ENCODE measurements around the gene ZFHX3. TPM values are rescaled to one million over a fixed set of nuclear protein-coding genes. Genes with fewer than 3 reads are reported as not detected.
A peak's percentile ranks its signal among the peaks of the same experiment; 100 is the strongest.

ZFHX3 gene
- polyA plus RNA-seq, 4 donors, result 0.45 to 12.8 (median 2.7) TPM

GRCh38 chr16:73026754-73027684 lies 20.9 kb downstream of the ZFHX3 start:
- 81 to 83% (median 81%) methylated on average over 13 of the region's 13 CpGs for WGBS, 3 donors
- Histone ChIP-seq H3K27me3 (ENCODE audit: control insufficient read depth in 3 of 3, insufficient read depth in 3 of 3, low read length in 3 of 3) (no peaks in the 10 kb centered on the region), H3K27ac (ENCODE audit: low read depth in 1 of 3, low read length in 2 of 3) (no peak overlapping the region), H3K9me3 (ENCODE audit: control insufficient read depth in 2 of 2, insufficient read depth in 1 of 2, low read depth in 1 of 2, low read length in 1 of 2) (no peaks in the 10 kb centered on the region), H3K4me1 (ENCODE audit: control insufficient read depth in 3 of 3, insufficient read depth in 2 of 3, low read depth in 1 of 3, low read length in 2 of 3) (peaks cover 2 to 24% (median 6%) of the 10 kb centered on the region in 3 donors), H3K4me3 (ENCODE audit: low read depth in 1 of 3, low read length in 3 of 3) (no peak overlapping the region), H3K36me3 (ENCODE audit: control insufficient read depth in 3 of 3, insufficient read depth in 2 of 3, low read depth in 1 of 3, low read length in 3 of 3) (peaks cover 0 to 15% (median 0%) of the 10 kb centered on the region in 3 donors)
- DNase-seq, result no peak
- no peak for FAIRE-seq

GRCh38 chr16:73025856-73026210 lies 22.1 kb downstream of the ZFHX3 start:
- Histone ChIP-seq H3K36me3 (ENCODE audit: control insufficient read depth in 3 of 3, insufficient read depth in 2 of 3, low read depth in 1 of 3, low read length in 3 of 3) (peaks cover 0 to 15% (median 0%) of the 10 kb centered on the region in 3 donors), H3K4me3 (ENCODE audit: low read depth in 1 of 3, low read length in 3 of 3) (no peak overlapping the region), H3K4me1 (ENCODE audit: control insufficient read depth in 3 of 3, insufficient read depth in 2 of 3, low read depth in 1 of 3, low read length in 2 of 3) (peaks cover 2 to 23% (median 6%) of the 10 kb centered on the region in 3 donors), H3K9me3 (ENCODE audit: control insufficient read depth in 2 of 2, insufficient read depth in 1 of 2, low read depth in 1 of 2, low read length in 1 of 2) (no peaks in the 10 kb centered on the region), H3K27ac (ENCODE audit: low read depth in 1 of 3, low read length in 2 of 3) (peak overlapping the region in 1 of 3 donors; percentile 41), H3K27me3 (ENCODE audit: control insufficient read depth in 3 of 3, insufficient read depth in 3 of 3, low read length in 3 of 3) (no peaks in the 10 kb centered on the region)
- WGBS, 3 donors, result 65 to 90% (median 88%) methylated on average over 8 of the region's 8 CpGs
- DNase-seq, result no peak
- FAIRE-seq, result no peak

GRCh38 chr16:73025151-73025855 lies 22.6 kb downstream of the ZFHX3 start:
- no peak overlapping the region for H3K4me3 ChIP-seq (ENCODE audit: low read depth in 1 of 3, low read length in 3 of 3)
- H3K27me3 ChIP-seq (ENCODE audit: control insufficient read depth in 3 of 3, insufficient read depth in 3 of 3, low read length in 3 of 3), result no peaks in the 10 kb centered on the region
- H3K4me1 ChIP-seq (ENCODE audit: control insufficient read depth in 3 of 3, insufficient read depth in 2 of 3, low read depth in 1 of 3, low read length in 2 of 3), result peaks cover 2 to 28% (median 10%) of the 10 kb centered on the region in 3 donors
- WGBS, 3 donors, result 52 to 72% (median 72%) methylated on average over 10 to 11 of the region's 11 CpGs
- H3K36me3 ChIP-seq (ENCODE audit: control insufficient read depth in 3 of 3, insufficient read depth in 2 of 3, low read depth in 1 of 3, low read length in 3 of 3), result peaks cover 0 to 15% (median 0%) of the 10 kb centered on the region in 3 donors
- FAIRE-seq (no peak), DNase-seq (no peak)
- H3K9me3 ChIP-seq (ENCODE audit: control insufficient read depth in 2 of 2, insufficient read depth in 1 of 2, low read depth in 1 of 2, low read length in 1 of 2), result no peaks in the 10 kb centered on the region
- H3K27ac ChIP-seq (ENCODE audit: low read depth in 1 of 3, low read length in 2 of 3), result peak overlapping the region in 1 of 3 donors; percentile 41

GRCh38 chr16:73024571-73025105 lies 23.3 kb downstream of the ZFHX3 start:
- WGBS, 3 donors, result 88 to 96% (median 91%) methylated on average over 13 of the region's 13 CpGs

GRCh38 chr16:73023752-73024570 lies 24.0 kb downstream of the ZFHX3 start:
- no peak overlapping the region for H3K4me3 ChIP-seq (ENCODE audit: low read depth in 1 of 3, low read length in 3 of 3)
- peaks cover 0 to 15% (median 0%) of the 10 kb centered on the region in 3 donors for H3K36me3 ChIP-seq (ENCODE audit: control insufficient read depth in 3 of 3, insufficient read depth in 2 of 3, low read depth in 1 of 3, low read length in 3 of 3)
- no peak for FAIRE-seq
- DNase-seq, result no peak
- H3K4me1 ChIP-seq (ENCODE audit: control insufficient read depth in 3 of 3, insufficient read depth in 2 of 3, low read depth in 1 of 3, low read length in 2 of 3), result peaks cover 2 to 33% (median 17%) of the 10 kb centered on the region in 3 donors
- no peaks in the 10 kb centered on the region for H3K9me3 ChIP-seq (ENCODE audit: control insufficient read depth in 2 of 2, insufficient read depth in 1 of 2, low read depth in 1 of 2, low read length in 1 of 2)
- WGBS, 3 donors, result 75 to 77% (median 76%) methylated on average over 22 of the region's 22 CpGs
- H3K27me3 ChIP-seq (ENCODE audit: control insufficient read depth in 3 of 3, insufficient read depth in 3 of 3, low read length in 3 of 3), result no peaks in the 10 kb centered on the region
- no peak overlapping the region for H3K27ac ChIP-seq (ENCODE audit: low read depth in 1 of 3, low read length in 2 of 3)

More at GRCh38 chr16:73024571-73025105, 23.3 kb downstream of the ZFHX3 start:
- no peak for DNase-seq
- FAIRE-seq, result no peak
- Histone ChIP-seq H3K9me3 (ENCODE audit: control insufficient read depth in 2 of 2, insufficient read depth in 1 of 2, low read depth in 1 of 2, low read length in 1 of 2) (no peaks in the 10 kb centered on the region), H3K36me3 (ENCODE audit: control insufficient read depth in 3 of 3, insufficient read depth in 2 of 3, low read depth in 1 of 3, low read length in 3 of 3) (peaks cover 0 to 15% (median 0%) of the 10 kb centered on the region in 3 donors), H3K27me3 (ENCODE audit: control insufficient read depth in 3 of 3, insufficient read depth in 3 of 3, low read length in 3 of 3) (no peaks in the 10 kb centered on the region), H3K4me1 (ENCODE audit: control insufficient read depth in 3 of 3, insufficient read depth in 2 of 3, low read depth in 1 of 3, low read length in 2 of 3) (peaks cover 2 to 31% (median 12%) of the 10 kb centered on the region in 3 donors), H3K27ac (ENCODE audit: low read depth in 1 of 3, low read length in 2 of 3) (no peak overlapping the region), H3K4me3 (ENCODE audit: low read depth in 1 of 3, low read length in 3 of 3) (no peak overlapping the region)

- DNase-seq, result no peak
These were observed 24.6 kb downstream of the ZFHX3 start for GRCh38 chr16:73023320-73023719.

GRCh38 chr16:73022534-73022933 lies 25.4 kb downstream of the ZFHX3 start:
- WGBS, 3 donors, result 86 to 92% (median 91%) methylated on average over 7 of the region's 7 CpGs
- no peak for FAIRE-seq

More at GRCh38 chr16:73023320-73023719, 24.6 kb downstream of the ZFHX3 start:
- Histone ChIP-seq H3K4me1 (ENCODE audit: control insufficient read depth in 3 of 3, insufficient read depth in 2 of 3, low read depth in 1 of 3, low read length in 2 of 3) (peaks cover 2 to 28% (median 14%) of the 10 kb centered on the region in 3 donors), H3K36me3 (ENCODE audit: control insufficient read depth in 3 of 3, insufficient read depth in 2 of 3, low read depth in 1 of 3, low read length in 3 of 3) (peaks cover 0 to 13% (median 0%) of the 10 kb centered on the region in 3 donors), H3K9me3 (ENCODE audit: control insufficient read depth in 2 of 2, insufficient read depth in 1 of 2, low read depth in 1 of 2, low read length in 1 of 2) (no peaks in the 10 kb centered on the region), H3K27me3 (ENCODE audit: control insufficient read depth in 3 of 3, insufficient read depth in 3 of 3, low read length in 3 of 3) (no peaks in the 10 kb centered on the region), H3K27ac (ENCODE audit: low read depth in 1 of 3, low read length in 2 of 3) (no peak overlapping the region), H3K4me3 (ENCODE audit: low read depth in 1 of 3, low read length in 3 of 3) (no peak overlapping the region)
- WGBS, 3 donors, result 95 to 99% (median 96%) methylated on average over 10 of the region's 10 CpGs
- no peak for FAIRE-seq

More at GRCh38 chr16:73022534-73022933, 25.4 kb downstream of the ZFHX3 start:
- peaks cover 0 to 13% (median 0%) of the 10 kb centered on the region in 3 donors for H3K36me3 ChIP-seq (ENCODE audit: control insufficient read depth in 3 of 3, insufficient read depth in 2 of 3, low read depth in 1 of 3, low read length in 3 of 3)
- H3K9me3 ChIP-seq (ENCODE audit: control insufficient read depth in 2 of 2, insufficient read depth in 1 of 2, low read depth in 1 of 2, low read length in 1 of 2), result no peaks in the 10 kb centered on the region
- no peaks in the 10 kb centered on the region for H3K27me3 ChIP-seq (ENCODE audit: control insufficient read depth in 3 of 3, insufficient read depth in 3 of 3, low read length in 3 of 3)
- DNase-seq, result no peak
- H3K27ac ChIP-seq (ENCODE audit: low read depth in 1 of 3, low read length in 2 of 3), result no peak overlapping the region
- peaks cover 0 to 21% (median 14%) of the 10 kb centered on the region in 3 donors for H3K4me1 ChIP-seq (ENCODE audit: control insufficient read depth in 3 of 3, insufficient read depth in 2 of 3, low read depth in 1 of 3, low read length in 2 of 3)
- no peak overlapping the region for H3K4me3 ChIP-seq (ENCODE audit: low read depth in 1 of 3, low read length in 3 of 3)
